Measurements from ENCODE around the gene DNAH17.

The DNAH17 gene

GRCh38 chr17:78522031-78522809, 55.0 kb downstream of the DNAH17 start:
- Histone ChIP-seq H3K14ac (ENCODE audit: low read length in 2 of 2) (peak overlapping the region in 1 of 2 experiments; percentile 53), H3K79me1 (replicated peaks; ENCODE audit: low read length, poor library complexity, severe bottlenecking) (no peaks in the 10 kb centered on the region), H2BK120ac (ENCODE audit: low read depth, low read length) (no peak overlapping the region), H3K23ac (ENCODE audit: low read length in 2 of 2) (no peak overlapping the region), H2AK5ac (ENCODE audit: low read length, severe bottlenecking) (no peak overlapping the region), H2AFZ (ENCODE audit: low read depth, low read length) (no peak overlapping the region), H2BK12ac (ENCODE audit: low read length in 2 of 2) (peak overlapping the region in 1 of 2 experiments; percentile 54), H3K4ac (ENCODE audit: low read depth in 1 of 2, low read length in 2 of 2) (no peak overlapping the region), H3K9ac (ENCODE audit: low read length) (no peak overlapping the region), H4K91ac (ENCODE audit: low read length) (no peak overlapping the region), H3K4me2 (ENCODE audit: low read length, poor library complexity, severe bottlenecking) (no peak overlapping the region), H2BK5ac (ENCODE audit: low read depth, low read length, poor library complexity, severe bottlenecking) (no peak overlapping the region), H3K4me1 (ENCODE audit: control insufficient read depth, insufficient read depth, low read depth, low read length) (peaks cover 2% of the 10 kb centered on the region), H3K4me3 (ENCODE audit: insufficient read depth in 1 of 2, low read depth in 1 of 2, low read length in 2 of 2) (no peak overlapping the region), H3K36me3 (ENCODE audit: control insufficient read depth in 1 of 2, insufficient read depth in 2 of 2, low read depth in 1 of 2, low read length in 2 of 2) (no peaks in the 10 kb centered on the region), H3K27ac (ENCODE audit: low read length, poor library complexity, severe bottlenecking) (no peak overlapping the region), H3K9me3 (ENCODE audit: control insufficient read depth, low read length) (no peaks in the 10 kb centered on the region), H3K18ac (ENCODE audit: low read depth in 1 of 2, low read length in 2 of 2) (no peak overlapping the region), H2BK15ac (ENCODE audit: low read depth, poor library complexity, severe bottlenecking) (no peak overlapping the region), H4K8ac (ENCODE audit: low read length) (no peak overlapping the region), H3K27me3 (ENCODE audit: control insufficient read depth in 1 of 2, insufficient read depth in 1 of 2, low read length in 2 of 2) (peaks cover 0 to 5% of the 10 kb centered on the region in 2 experiments)
- WGBS: 93% methylated on average over 11 of the region's 16 CpGs
- no peak for DNase-seq

- Histone ChIP-seq H3K4me1 (ENCODE audit: control insufficient read depth, insufficient read depth, low read depth, low read length) (no peaks in the 10 kb centered on the region), H2BK120ac (ENCODE audit: low read depth, low read length) (no peak overlapping the region), H3K4me2 (ENCODE audit: low read length, poor library complexity, severe bottlenecking) (no peak overlapping the region), H3K14ac (ENCODE audit: low read length in 2 of 2) (no peak overlapping the region), H3K9me3 (ENCODE audit: control insufficient read depth, low read length) (no peaks in the 10 kb centered on the region), H3K27me3 (ENCODE audit: control insufficient read depth in 1 of 2, insufficient read depth in 1 of 2, low read length in 2 of 2) (peaks cover 0 to 2% of the 10 kb centered on the region in 2 experiments), H3K79me1 (replicated peaks; ENCODE audit: low read length, poor library complexity, severe bottlenecking) (no peaks in the 10 kb centered on the region), H3K27ac (ENCODE audit: low read length, poor library complexity, severe bottlenecking) (no peak overlapping the region), H3K18ac (ENCODE audit: low read depth in 1 of 2, low read length in 2 of 2) (no peak overlapping the region), H3K4ac (ENCODE audit: low read depth in 1 of 2, low read length in 2 of 2) (no peak overlapping the region), H3K23ac (ENCODE audit: low read length in 2 of 2) (no peak overlapping the region), H2BK5ac (ENCODE audit: low read depth, low read length, poor library complexity, severe bottlenecking) (no peak overlapping the region), H2AFZ (ENCODE audit: low read depth, low read length) (no peak overlapping the region), H2BK15ac (ENCODE audit: low read depth, poor library complexity, severe bottlenecking) (no peak overlapping the region), H4K8ac (ENCODE audit: low read length) (no peak overlapping the region), H3K9ac (ENCODE audit: low read length) (no peak overlapping the region), H2BK12ac (ENCODE audit: low read length in 2 of 2) (no peak overlapping the region), H3K36me3 (ENCODE audit: control insufficient read depth in 1 of 2, insufficient read depth in 2 of 2, low read depth in 1 of 2, low read length in 2 of 2) (no peaks in the 10 kb centered on the region), H2AK5ac (ENCODE audit: low read length, severe bottlenecking) (no peak overlapping the region), H3K4me3 (ENCODE audit: insufficient read depth in 1 of 2, low read depth in 1 of 2, low read length in 2 of 2) (no peak overlapping the region), H4K91ac (ENCODE audit: low read length) (no peak overlapping the region)
- 47% methylated on average over 2 of the region's 2 CpGs for WGBS
- peak; percentile 18 for DNase-seq
Observed at GRCh38 chr17:78517421-78517820, 59.8 kb downstream of the DNAH17 start.

- H3K4ac ChIP-seq (ENCODE audit: low read depth in 1 of 2, low read length in 2 of 2): no peak overlapping the region
- no peaks in the 10 kb centered on the region for H3K36me3 ChIP-seq (ENCODE audit: control insufficient read depth in 1 of 2, insufficient read depth in 2 of 2, low read depth in 1 of 2, low read length in 2 of 2)
- H3K9me3 ChIP-seq (ENCODE audit: control insufficient read depth, low read length): no peaks in the 10 kb centered on the region
- H4K8ac ChIP-seq (ENCODE audit: low read length): no peak overlapping the region
- no peak overlapping the region for H4K91ac ChIP-seq (ENCODE audit: low read length)
- no peak overlapping the region for H3K18ac ChIP-seq (ENCODE audit: low read depth in 1 of 2, low read length in 2 of 2)
- H2BK5ac ChIP-seq (ENCODE audit: low read depth, low read length, poor library complexity, severe bottlenecking): no peak overlapping the region
- H3K4me2 ChIP-seq (ENCODE audit: low read length, poor library complexity, severe bottlenecking): no peak overlapping the region
- H2AK5ac ChIP-seq (ENCODE audit: low read length, severe bottlenecking): no peak overlapping the region
- H3K27me3 ChIP-seq (ENCODE audit: control insufficient read depth in 1 of 2, insufficient read depth in 1 of 2, low read length in 2 of 2): no peaks in the 10 kb centered on the region
- H3K27ac ChIP-seq (ENCODE audit: low read length, poor library complexity, severe bottlenecking): no peak overlapping the region
- no peak overlapping the region for H3K9ac ChIP-seq (ENCODE audit: low read length)
- WGBS: 83% methylated on average over 4 of the region's 4 CpGs
- no peak overlapping the region for H2AFZ ChIP-seq (ENCODE audit: low read depth, low read length)
- no peaks in the 10 kb centered on the region for H3K79me1 ChIP-seq (replicated peaks; ENCODE audit: low read length, poor library complexity, severe bottlenecking)
- no peak overlapping the region for H3K14ac ChIP-seq (ENCODE audit: low read length in 2 of 2)
- H2BK12ac ChIP-seq (ENCODE audit: low read length in 2 of 2): no peak overlapping the region
- H3K23ac ChIP-seq (ENCODE audit: low read length in 2 of 2): no peak overlapping the region
- no peak overlapping the region for H3K4me3 ChIP-seq (ENCODE audit: insufficient read depth in 1 of 2, low read depth in 1 of 2, low read length in 2 of 2)
- no peaks in the 10 kb centered on the region for H3K4me1 ChIP-seq (ENCODE audit: control insufficient read depth, insufficient read depth, low read depth, low read length)
- DNase-seq: no peak
- H2BK120ac ChIP-seq (ENCODE audit: low read depth, low read length): no peak overlapping the region
- no peak overlapping the region for H2BK15ac ChIP-seq (ENCODE audit: low read depth, poor library complexity, severe bottlenecking)
Observed at GRCh38 chr17:78515480-78515879, 61.7 kb downstream of the DNAH17 start.

GRCh38 chr17:78514521-78514920, 62.7 kb downstream of the DNAH17 start:
- WGBS: 96% methylated on average over 18 of the region's 18 CpGs
- Histone ChIP-seq H3K27ac (ENCODE audit: low read length, poor library complexity, severe bottlenecking) (no peak overlapping the region), H3K9ac (ENCODE audit: low read length) (no peak overlapping the region)

More at GRCh38 chr17:78514521-78514920, 62.7 kb downstream of the DNAH17 start:
- no peaks in the 10 kb centered on the region for H3K79me1 ChIP-seq (replicated peaks; ENCODE audit: low read length, poor library complexity, severe bottlenecking)
- H3K27me3 ChIP-seq (ENCODE audit: control insufficient read depth in 1 of 2, insufficient read depth in 1 of 2, low read length in 2 of 2): no peaks in the 10 kb centered on the region
- no peak for DNase-seq
- no peak overlapping the region for H2BK5ac ChIP-seq (ENCODE audit: low read depth, low read length, poor library complexity, severe bottlenecking)
- H2BK12ac ChIP-seq (ENCODE audit: low read length in 2 of 2): no peak overlapping the region
- H3K4me1 ChIP-seq (ENCODE audit: control insufficient read depth, insufficient read depth, low read depth, low read length): no peaks in the 10 kb centered on the region
- no peaks in the 10 kb centered on the region for H3K9me3 ChIP-seq (ENCODE audit: control insufficient read depth, low read length)
- no peak overlapping the region for H3K23ac ChIP-seq (ENCODE audit: low read length in 2 of 2)
- H4K8ac ChIP-seq (ENCODE audit: low read length): no peak overlapping the region
- no peaks in the 10 kb centered on the region for H3K36me3 ChIP-seq (ENCODE audit: control insufficient read depth in 1 of 2, insufficient read depth in 2 of 2, low read depth in 1 of 2, low read length in 2 of 2)
- no peak overlapping the region for H2AFZ ChIP-seq (ENCODE audit: low read depth, low read length)
- H3K4me3 ChIP-seq (ENCODE audit: insufficient read depth in 1 of 2, low read depth in 1 of 2, low read length in 2 of 2): peak overlapping the region in 1 of 2 experiments; percentile 33
- H4K91ac ChIP-seq (ENCODE audit: low read length): no peak overlapping the region
- peak overlapping the region in 1 of 2 experiments; percentile 26 for H3K14ac ChIP-seq (ENCODE audit: low read length in 2 of 2)
- H3K4ac ChIP-seq (ENCODE audit: low read depth in 1 of 2, low read length in 2 of 2): no peak overlapping the region
- H3K4me2 ChIP-seq (ENCODE audit: low read length, poor library complexity, severe bottlenecking): peak overlapping the region; percentile 4
- H3K18ac ChIP-seq (ENCODE audit: low read depth in 1 of 2, low read length in 2 of 2): no peak overlapping the region
- H2BK15ac ChIP-seq (ENCODE audit: low read depth, poor library complexity, severe bottlenecking): no peak overlapping the region
- no peak overlapping the region for H2BK120ac ChIP-seq (ENCODE audit: low read depth, low read length)
- H2AK5ac ChIP-seq (ENCODE audit: low read length, severe bottlenecking): no peak overlapping the region
